IMR-90 (cell line): ENCODE measurements around the gene STARD10. TPM values are rescaled to one million over a fixed set of nuclear protein-coding genes. Genes with fewer than 3 reads are reported as not detected.

ENCODE experiments used
- ATAC-seq: fragments of 200-7000 bp; cut with Tn5 transposase; 2 replicates; pipeline ENCODE4 v1.9.1; 2020; ENCODE audit warnings: low read depth, mild to moderate bottlenecking, moderate library complexity
- BruUV-seq: library from RNA; stranded (reverse); fragments of 400-500 nt; replicated peaks from 2 replicates; lab custom pipeline; 2021; lab: Mats Ljungman, UMichigan
- CTCF ChIA-PET: fragments of 300-600 bp; formaldehyde crosslinking; extraction: SDS; loops from one replicate; lab custom pipeline; 2021; ENCODE audit warnings: antibody characterized with exemption; lab: Yijun Ruan, JAX
- POLR2A ChIA-PET: fragments of 300-600 bp; sonication (Branson Sonifier 250); formaldehyde crosslinking; loops from one replicate; lab custom pipeline; 2022; ENCODE audit warnings: antibody characterized with exemption; ENCODE audit not compliant: unreplicated experiment; lab: Charles Lee
- DNase-seq: peaks from one replicate; pipeline ENCODE4 v3.0.0; 2013
- H2AFZ ChIP-seq: replicated peaks from 2 replicates; pipeline ENCODE3; 2013; ENCODE audit warnings: low read length, mild to moderate bottlenecking; ENCODE audit not compliant: poor library complexity
- H2AK5ac ChIP-seq: 2 replicates; pipeline ENCODE4 v1.6.1; 2013; ENCODE audit warnings: low read depth, low read length, inconsistent platforms
- H2AK9ac ChIP-seq: replicated peaks from 2 replicates; pipeline ENCODE3; 2013; ENCODE audit warnings: mild to moderate bottlenecking, low read depth, low read length, moderate library complexity; ENCODE audit not compliant: poor library complexity
- H2BK120ac ChIP-seq: 2 replicates; pipeline ENCODE4 v1.6.1; 2013; ENCODE audit warnings: low read depth, low read length, inconsistent platforms
- H2BK15ac ChIP-seq: 3 replicates; pipeline ENCODE4 v1.6.1; 2013; ENCODE audit warnings: low read depth, low read length, inconsistent platforms
- H2BK20ac ChIP-seq: 2 replicates; pipeline ENCODE4 v1.6.1; 2013; ENCODE audit warnings: low read depth, mild to moderate bottlenecking, inconsistent platforms, low read length, moderate library complexity
- H2BK5ac ChIP-seq: 2 replicates; pipeline ENCODE4 v1.6.1; 2013; ENCODE audit warnings: mild to moderate bottlenecking, low read depth, low read length, inconsistent platforms; ENCODE audit not compliant: poor library complexity, severe bottlenecking
- H3K14ac ChIP-seq: replicated peaks from 2 replicates; pipeline ENCODE4 v1.6.1; 2013; ENCODE audit warnings: low read depth, low read length, inconsistent platforms
- H3K18ac ChIP-seq: 2 replicates; pipeline ENCODE4 v1.6.1; 2013; ENCODE audit warnings: low read depth, low read length, control low read depth
- H3K23ac ChIP-seq: 2 replicates; pipeline ENCODE4 v1.6.1; 2013; ENCODE audit warnings: low read depth, low read length, inconsistent platforms
- H3K27ac ChIP-seq: 2 replicates; pipeline ENCODE4 v1.5.1; 2013; ENCODE audit warnings: mild to moderate bottlenecking, control low read depth, low read length; ENCODE audit not compliant: insufficient read depth
- H3K27me3 ChIP-seq: 2 replicates; pipeline ENCODE4 v1.6.1; 2013; ENCODE audit warnings: low read length; ENCODE audit not compliant: control insufficient read depth, insufficient read depth
- H3K36me3 ChIP-seq: 2 replicates; pipeline ENCODE4 v1.6.1; 2013; ENCODE audit warnings: low read length, mixed read lengths; ENCODE audit not compliant: control insufficient read depth, insufficient read depth
- H3K4ac ChIP-seq: 2 replicates; pipeline ENCODE4 v1.6.1; 2013; ENCODE audit warnings: low read depth, low read length, inconsistent platforms
- H3K4me1 ChIP-seq: 2 replicates; pipeline ENCODE4 v1.6.1; 2013; ENCODE audit warnings: low read length, mixed read lengths; ENCODE audit not compliant: control insufficient read depth, insufficient read depth
- H3K4me2 ChIP-seq: 2 replicates; pipeline ENCODE4 v1.6.1; 2013; ENCODE audit warnings: low read depth, mild to moderate bottlenecking, control low read depth, low read length, moderate library complexity
- H3K4me3 ChIP-seq: 2 replicates; pipeline ENCODE4 v1.5.1; 2013; ENCODE audit warnings: low read depth, mild to moderate bottlenecking, control low read depth, low read length, moderate library complexity; ENCODE audit not compliant: insufficient read depth
- H3K56ac ChIP-seq: 2 replicates; pipeline ENCODE4 v1.6.1; 2013; ENCODE audit warnings: low read length, inconsistent platforms; ENCODE audit not compliant: insufficient read depth; ENCODE audit errors: extremely low read depth
- H3K79me1 ChIP-seq, 2 experiments: 2 replicates each; pipeline ENCODE4 v1.6.1; 2013; ENCODE audit warnings: low read length in 2 of 2, inconsistent platforms in 1 of 2, low read depth in 1 of 2
- H3K9ac ChIP-seq: 2 replicates; pipeline ENCODE4 v1.6.1; 2013; ENCODE audit warnings: low read depth, low read length, control low read depth
- H3K9me1 ChIP-seq: 2 replicates; pipeline ENCODE4 v1.6.1; 2013; ENCODE audit warnings: low read length, inconsistent platforms; ENCODE audit not compliant: insufficient read depth
- H3K9me3 ChIP-seq: 2 replicates; pipeline ENCODE4 v1.6.1; 2013; ENCODE audit warnings: low read length; ENCODE audit not compliant: control insufficient read depth, insufficient read depth
- H4K20me1 ChIP-seq: 2 replicates; pipeline ENCODE4 v1.6.1; 2013; ENCODE audit warnings: low read length, inconsistent platforms; ENCODE audit not compliant: insufficient read depth
- H4K5ac ChIP-seq: 2 replicates; pipeline ENCODE4 v1.6.1; 2013; ENCODE audit warnings: mild to moderate bottlenecking, low read depth, low read length, control low read depth
- H4K8ac ChIP-seq, 2 experiments: 2 replicates each; pipeline ENCODE4 v1.6.1; 2013; ENCODE audit warnings: low read depth in 2 of 2, low read length in 2 of 2, control low read depth in 1 of 2, inconsistent platforms in 1 of 2
- H4K91ac ChIP-seq: 2 replicates; pipeline ENCODE4 v1.6.1; 2013; ENCODE audit warnings: low read depth, low read length, inconsistent platforms; ENCODE audit not compliant: insufficient read depth
- BHLHE40 ChIP-seq: fragments of 150-350 bp; IDR thresholded peaks from 2 replicates; pipeline ENCODE4 v1.6.1; 2016; ENCODE audit warnings: mild to moderate bottlenecking, low read depth, low read length
- CEBPB ChIP-seq: IDR thresholded peaks from 2 replicates; pipeline ENCODE4 v1.6.1; 2012; ENCODE audit warnings: low read depth, low read length, improper control_type of control experiment
- CHD1 ChIP-seq: IDR thresholded peaks from 2 replicates; pipeline ENCODE4 v1.6.1; 2012; ENCODE audit warnings: low read depth, low read length, improper control_type of control experiment
- FOS ChIP-seq: fragments of 150-350 bp; IDR thresholded peaks from 2 replicates; pipeline ENCODE4 v1.6.1; 2016; ENCODE audit warnings: low read depth, low read length
- MAFK ChIP-seq: IDR thresholded peaks from 2 replicates; pipeline ENCODE4 v1.6.1; 2012; ENCODE audit warnings: low read depth, low read length, improper control_type of control experiment
- MAZ ChIP-seq: IDR thresholded peaks from 2 replicates; pipeline ENCODE4 v1.6.1; 2012; ENCODE audit warnings: low read depth, mild to moderate bottlenecking, low read length, improper control_type of control experiment, moderate library complexity, borderline replicate concordance
- MXI1 ChIP-seq: IDR thresholded peaks from 2 replicates; pipeline ENCODE4 v1.6.1; 2012; ENCODE audit warnings: low read depth, mild to moderate bottlenecking, low read length, moderate library complexity, borderline replicate concordance
- NFE2L2 ChIP-seq: fragments of 150-350 bp; IDR thresholded peaks from 2 replicates; pipeline ENCODE4 v1.6.1; 2016; ENCODE audit warnings: low read depth, mild to moderate bottlenecking, low read length
- POLR2A ChIP-seq: IDR thresholded peaks from 2 replicates; pipeline ENCODE4 v1.6.1; 2012; ENCODE audit warnings: mild to moderate bottlenecking, low read depth, low read length
- RAD21 ChIP-seq: IDR thresholded peaks from 2 replicates; pipeline ENCODE4 v1.6.1; 2012; ENCODE audit warnings: low read length, improper control_type of control experiment
- RCOR1 ChIP-seq: IDR thresholded peaks from 2 replicates; pipeline ENCODE4 v1.6.1; 2012; ENCODE audit warnings: mild to moderate bottlenecking, low read length, improper control_type of control experiment; ENCODE audit not compliant: insufficient replicate concordance
- RFX5 ChIP-seq: IDR thresholded peaks from 2 replicates; pipeline ENCODE4 v1.8.0; 2012; ENCODE audit warnings: low read depth, mild to moderate bottlenecking, low read length, moderate library complexity
- SMC3 ChIP-seq: fragments of 150-350 bp; IDR thresholded peaks from 2 replicates; pipeline ENCODE4 v1.6.1; 2016; ENCODE audit warnings: low read depth, mild to moderate bottlenecking, antibody characterized with exemption, low read length, moderate library complexity
- WGBS, 2 experiments: methylation state at CpG; one replicate each; pipeline versions ENCODE4 v1.1.5 to v1.1.7; 2013; ENCODE audit warnings: missing lambda C conversion rate in 2 of 2; ENCODE audit not compliant: insufficient read length in 1 of 2; ENCODE audit errors: extremely low coverage in 2 of 2; 5-methylcytosine and 5-hydroxymethylcytosine counted together
- dilution Hi-C: fragments of 300-500 bp; cut with HindIII; formaldehyde crosslinking; loops from one replicate; pipeline ENCODE4 v1.14.3; 2018; ENCODE audit warnings: low sequenced_read_pairs; ENCODE audit not compliant: unreplicated experiment
- in situ Hi-C: fragments of 300-500 bp; cut with MboI; formaldehyde crosslinking; loops from 3 replicates; pipeline ENCODE4 v1.14.3; 2019; ENCODE audit warnings: low sequenced_read_pairs, inconsistent platforms, mixed read lengths
- intact Hi-C: fragments of 100-400 bp; cut with micrococcal nuclease; formaldehyde crosslinking; loops from 2 replicates; pipeline ENCODE4 v1.10.0; 2022
- polyA plus RNA-seq, 3 experiments: library from polyadenylated mRNA; depleted of rRNA; stranded (reverse); fragments of >200 nt; gene quantifications; 2 replicates each; pipeline ENCODE4 v1.2.3, GENCODE V29; 2012; ENCODE audit warnings: low replicate concordance in 1 of 3
- total RNA-seq: library from RNA; depleted of rRNA; stranded (reverse); fragments of >200 nt; gene quantifications from 2 replicates; pipeline ENCODE4 v1.2.3, GENCODE V29; 2012
- TF ChIP-seq, protein P1 (sequence below): conservative IDR thresholded peaks from 2 replicates; pipeline ENCODE4 v1.5.1; 2012; ENCODE audit warnings: mild to moderate bottlenecking, low read depth, low read length, improper control_type of control experiment
- TF ChIP-seq, protein P2 (sequence below): fragments of 150-350 bp; IDR thresholded peaks from 2 replicates; pipeline ENCODE4 v1.6.1; 2017; ENCODE audit warnings: mild to moderate bottlenecking, antibody characterized with exemption, low read length, low read depth

STARD10 gene
- total and polyA plus RNA-seq, 2 of the 4 experiments (the other 2 are of a cell fraction), result 23.8 to 37.4 TPM

DNA sequence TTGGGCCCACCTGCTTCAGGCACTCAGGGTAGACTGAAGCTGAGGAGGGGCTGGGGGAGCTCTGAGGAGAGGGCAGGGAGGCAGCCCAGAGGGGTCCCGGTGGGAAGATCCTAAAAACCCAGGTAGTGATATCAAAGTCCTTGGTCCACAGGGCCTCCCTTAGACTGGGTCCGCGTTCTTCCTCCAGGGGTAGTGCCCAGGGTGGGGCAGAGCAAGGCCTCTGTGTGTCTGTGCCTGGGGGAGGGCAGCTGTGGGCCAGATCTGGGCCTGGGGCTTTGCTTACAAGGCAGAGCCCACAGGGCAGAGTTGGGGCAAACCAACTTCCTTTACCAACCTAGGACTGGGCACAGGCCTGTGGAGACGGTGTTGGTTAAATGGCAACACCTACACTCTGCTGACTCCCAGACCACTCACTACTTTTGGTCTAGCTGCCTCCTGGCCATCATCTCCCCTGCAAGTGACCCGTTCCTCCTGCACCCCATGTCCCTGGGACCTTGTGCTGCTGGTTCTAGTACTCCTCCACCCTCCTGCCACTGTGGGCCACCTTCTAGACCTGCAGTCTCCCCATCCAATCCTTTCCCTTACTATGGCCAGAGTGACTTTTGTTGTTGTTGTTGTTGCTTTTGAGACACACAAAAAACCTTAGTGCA, 36.2 kb upstream of the STARD10 start (continued):
- no peak for TF ChIP-seq CHD1

DNA sequence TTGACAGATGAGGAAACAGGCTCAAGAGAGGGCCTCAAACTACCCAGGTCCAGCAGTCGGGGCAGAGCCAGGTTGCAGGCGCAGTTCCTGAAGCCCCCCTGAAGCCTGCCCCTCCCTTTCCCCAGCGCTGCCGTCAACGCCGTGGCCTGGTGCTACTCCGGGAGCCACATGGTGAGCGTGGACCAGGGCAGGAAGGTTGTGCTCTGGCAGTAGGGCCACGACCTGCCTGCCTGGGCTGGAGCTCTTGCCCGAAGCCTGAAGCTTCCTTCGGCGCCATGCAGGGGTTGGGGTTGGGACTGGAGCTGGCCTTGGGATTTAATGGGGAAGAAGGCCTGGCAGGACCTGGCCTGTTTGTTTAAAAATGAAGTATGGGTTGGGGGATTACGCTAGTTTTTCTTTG, 35.3 kb upstream of the STARD10 start:
- no peak overlapping the region for H2BK15ac ChIP-seq
- H3K4me3 ChIP-seq, result no peak overlapping the region
- BruUV-seq, result no TSS peak
- no peak overlapping the region for H2AK9ac ChIP-seq
- no peak overlapping the region for H3K27ac ChIP-seq
- peaks cover 3% of the 10 kb centered on the region for H3K9me1 ChIP-seq
- no peak overlapping the region for H2BK120ac ChIP-seq
- no peak overlapping the region for H4K8ac ChIP-seq
- no peak overlapping the region for H2BK20ac ChIP-seq
- peaks cover 4% of the 10 kb centered on the region; the same call in 1 of the 2 replicates for H3K4me1 ChIP-seq
- DNase-seq (no peak), ATAC-seq (no peak)
- H4K5ac ChIP-seq, result no peak overlapping the region
- H4K91ac ChIP-seq, result no peak overlapping the region
- TF ChIP-seq MAZ (no peak), SMC3 (no peak), MXI1 (no peak), NFE2L2 (no peak), CHD1 (no peak), POLR2A (no peak), BHLHE40 (no peak), CEBPB (no peak), FOS (no peak), MAFK (no peak), RFX5 (no peak), RCOR1 (no peak), RAD21 (no peak)
- TF ChIP-seq, protein P1, sequence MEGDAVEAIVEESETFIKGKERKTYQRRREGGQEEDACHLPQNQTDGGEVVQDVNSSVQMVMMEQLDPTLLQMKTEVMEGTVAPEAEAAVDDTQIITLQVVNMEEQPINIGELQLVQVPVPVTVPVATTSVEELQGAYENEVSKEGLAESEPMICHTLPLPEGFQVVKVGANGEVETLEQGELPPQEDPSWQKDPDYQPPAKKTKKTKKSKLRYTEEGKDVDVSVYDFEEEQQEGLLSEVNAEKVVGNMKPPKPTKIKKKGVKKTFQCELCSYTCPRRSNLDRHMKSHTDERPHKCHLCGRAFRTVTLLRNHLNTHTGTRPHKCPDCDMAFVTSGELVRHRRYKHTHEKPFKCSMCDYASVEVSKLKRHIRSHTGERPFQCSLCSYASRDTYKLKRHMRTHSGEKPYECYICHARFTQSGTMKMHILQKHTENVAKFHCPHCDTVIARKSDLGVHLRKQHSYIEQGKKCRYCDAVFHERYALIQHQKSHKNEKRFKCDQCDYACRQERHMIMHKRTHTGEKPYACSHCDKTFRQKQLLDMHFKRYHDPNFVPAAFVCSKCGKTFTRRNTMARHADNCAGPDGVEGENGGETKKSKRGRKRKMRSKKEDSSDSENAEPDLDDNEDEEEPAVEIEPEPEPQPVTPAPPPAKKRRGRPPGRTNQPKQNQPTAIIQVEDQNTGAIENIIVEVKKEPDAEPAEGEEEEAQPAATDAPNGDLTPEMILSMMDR, result no peak
- TF ChIP-seq, protein P2, sequence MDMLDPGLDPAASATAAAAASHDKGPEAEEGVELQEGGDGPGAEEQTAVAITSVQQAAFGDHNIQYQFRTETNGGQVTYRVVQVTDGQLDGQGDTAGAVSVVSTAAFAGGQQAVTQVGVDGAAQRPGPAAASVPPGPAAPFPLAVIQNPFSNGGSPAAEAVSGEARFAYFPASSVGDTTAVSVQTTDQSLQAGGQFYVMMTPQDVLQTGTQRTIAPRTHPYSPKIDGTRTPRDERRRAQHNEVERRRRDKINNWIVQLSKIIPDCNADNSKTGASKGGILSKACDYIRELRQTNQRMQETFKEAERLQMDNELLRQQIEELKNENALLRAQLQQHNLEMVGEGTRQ, result no peak
- in situ Hi-C loops (loop anchor here (5.0 kb wide), 1 partner anchor 413 kb away; no protein-coding TSS in a partner anchor), intact Hi-C loops (no loop called here), dilution Hi-C loops (no loop called here)
- H3K79me1 ChIP-seq, result peaks cover 0 to 6% of the 10 kb centered on the region in 2 experiments; a peak in 1 of 4 replicates
- no peaks in the 10 kb centered on the region; the same call in 1 of the 2 replicates for H3K36me3 ChIP-seq
- WGBS, 2 experiments, result 90% methylated on average over 5 of the region's 13 CpGs; no CpG with 5 or more reads in 1 of the 2 experiments
- POLR2A ChIA-PET, result no interaction called here
- H2BK5ac ChIP-seq, result no peak overlapping the region
- H3K23ac ChIP-seq, result no peak overlapping the region
- no peaks in the 10 kb centered on the region for H3K27me3 ChIP-seq
- H3K14ac ChIP-seq, result no peak overlapping the region
- no peaks in the 10 kb centered on the region for H4K20me1 ChIP-seq
- H3K18ac ChIP-seq, result no peak overlapping the region
- H3K4me2 ChIP-seq, result no peak overlapping the region
- H2AFZ ChIP-seq, result no peak overlapping the region
- H3K4ac ChIP-seq, result no peak overlapping the region
- H2AK5ac ChIP-seq, result no peak overlapping the region
- no peaks in the 10 kb centered on the region for H3K9me3 ChIP-seq
- CTCF ChIA-PET, result no interaction called here
- H3K9ac ChIP-seq, result no peak overlapping the region
- no peak overlapping the region for H3K56ac ChIP-seq
